Measurements from ENCODE around the gene FANCC.

- TF ChIP-seq ZBTB7A (IDR thresholded peaks at IDR 0.05; ENCODE audit: low read depth), result no peak
- TF ChIP-seq USF1 (IDR thresholded peaks at IDR 0.05), result no peak
- no peak for TF ChIP-seq RAD21 (IDR thresholded peaks at IDR 0.05; ENCODE audit: low read depth)
- TF ChIP-seq REST (IDR thresholded peaks at IDR 0.05; ENCODE audit: low read depth), result no peak
- no peak for TF ChIP-seq EGR1 (IDR thresholded peaks at IDR 0.05)
- no peak for TF ChIP-seq FOXM1 (IDR thresholded peaks at IDR 0.05; ENCODE audit: borderline replicate concordance, low read depth)
- no peak for TF ChIP-seq YY1 (IDR thresholded peaks at IDR 0.05; ENCODE audit: low read depth)
- TF ChIP-seq CEBPB (IDR thresholded peaks at IDR 0.05), result no peak
- TF ChIP-seq NFIC (IDR thresholded peaks at IDR 0.05), result no peak
- no peak for TF ChIP-seq TAF1 (IDR thresholded peaks at IDR 0.05; ENCODE audit: low read depth)
- TF ChIP-seq EP300 (IDR thresholded peaks at IDR 0.05; ENCODE audit: borderline replicate concordance), result no peak
Measured at GRCh38 chr9:95150903-95151302, 166.6 kb downstream of the FANCC start.

All from Ishikawa (cell line).